ENCODE measurements around the gene SNX6. TPM values are rescaled to one million over a fixed set of nuclear protein-coding genes. Genes with fewer than 3 reads are reported as not detected.
"Not testable (repeated sequence)": the region's sequence is repeated elsewhere in the genome, so short reads cannot be mapped to it uniquely, and the experiment has no call there.

The SNX6 gene
- total RNA-seq, 1 experiment from 2014 or later: 69.3 TPM

- not testable (repeated sequence) for H2AFZ ChIP-seq (ENCODE audit: low read length); H2BK12ac ChIP-seq (ENCODE audit: insufficient read length, low read depth, low read length); H3K4me2 ChIP-seq (ENCODE audit: insufficient read depth, insufficient read length, low read length); H3T11ph ChIP-seq (ENCODE audit: low read length); H3K4me1 ChIP-seq (ENCODE audit: insufficient read depth, low read length); H3K27me3 Mint-ChIP-seq (ENCODE audit: low read depth); H4K8ac ChIP-seq (replicated peaks; ENCODE audit: insufficient read length, low read depth, low read length); DNase-seq; H2BK15ac ChIP-seq (ENCODE audit: low read depth, low read length); H3K27ac ChIP-seq (ENCODE audit: insufficient read length, low read depth, low read length); H2BK5ac ChIP-seq (ENCODE audit: insufficient read length, low read length); H3K23me2 ChIP-seq (ENCODE audit: insufficient read length, low read depth, low read length, poor library complexity, severe bottlenecking); H3K56ac ChIP-seq (ENCODE audit: insufficient read length, low read depth, low read length); H3K23ac ChIP-seq (ENCODE audit: insufficient read length, low read depth, low read length); H4K20me1 ChIP-seq (ENCODE audit: control insufficient read depth, insufficient read depth, insufficient read length); H3K79me1 ChIP-seq (ENCODE audit: insufficient read depth, low read depth, low read length, poor library complexity, severe bottlenecking); H3K4me3 Mint-ChIP-seq; H2BK20ac ChIP-seq (ENCODE audit: low read depth, low read length, poor library complexity, severe bottlenecking); H3K36me3 Mint-ChIP-seq (ENCODE audit: insufficient read depth in 1 of 3, low read depth in 3 of 3); H3K27me3 ChIP-seq (ENCODE audit: insufficient read depth, low read length); H4K5ac ChIP-seq (ENCODE audit: insufficient read length, low read depth, low read length); H3K79me2 ChIP-seq (ENCODE audit: insufficient read depth, low read length); H3K18ac ChIP-seq (ENCODE audit: insufficient read length, low read depth, low read length); H3K9me3 Mint-ChIP-seq; H2BK120ac ChIP-seq (ENCODE audit: low read depth, low read length, poor library complexity, severe bottlenecking); H4K91ac ChIP-seq (ENCODE audit: insufficient read length, low read depth, low read length); H3K27ac Mint-ChIP-seq; H2AK5ac ChIP-seq (ENCODE audit: insufficient read length, low read length); H3K4ac ChIP-seq (ENCODE audit: low read depth, low read length); H3K14ac ChIP-seq (ENCODE audit: insufficient read depth, low read length); H3K9ac ChIP-seq (ENCODE audit: extremely low read depth, insufficient read length, low read length); H3K9me3 ChIP-seq (ENCODE audit: control insufficient read depth, low read depth, low read length)
- peaks cover 9 to 10% of the 10 kb centered on the region in 2 experiments for H3K4me1 Mint-ChIP-seq
- no CpG with 5 or more reads among the region's 35 CpGs for WGBS (ENCODE audit: extremely low coverage, insufficient read length, low lambda C conversion rate)
These were observed 73.5 kb downstream of the SNX6 start for GRCh38 chr14:34556498-34556829.

- H3K27ac ChIP-seq (ENCODE audit: insufficient read length, low read depth, low read length); H3K9ac ChIP-seq (ENCODE audit: extremely low read depth, insufficient read length, low read length); H3K27me3 ChIP-seq (ENCODE audit: insufficient read depth, low read length); H3K4me1 ChIP-seq (ENCODE audit: insufficient read depth, low read length); H3K9me3 Mint-ChIP-seq; H3K4ac ChIP-seq (ENCODE audit: low read depth, low read length); H3K79me2 ChIP-seq (ENCODE audit: insufficient read depth, low read length); H3K14ac ChIP-seq (ENCODE audit: insufficient read depth, low read length); H4K8ac ChIP-seq (replicated peaks; ENCODE audit: insufficient read length, low read depth, low read length); H3K27ac Mint-ChIP-seq; H4K5ac ChIP-seq (ENCODE audit: insufficient read length, low read depth, low read length); H3T11ph ChIP-seq (ENCODE audit: low read length); H3K79me1 ChIP-seq (ENCODE audit: insufficient read depth, low read depth, low read length, poor library complexity, severe bottlenecking); H3K27me3 Mint-ChIP-seq (ENCODE audit: low read depth); H3K36me3 Mint-ChIP-seq (ENCODE audit: insufficient read depth in 1 of 3, low read depth in 3 of 3); H4K20me1 ChIP-seq (ENCODE audit: control insufficient read depth, insufficient read depth, insufficient read length); H2BK20ac ChIP-seq (ENCODE audit: low read depth, low read length, poor library complexity, severe bottlenecking); H3K4me2 ChIP-seq (ENCODE audit: insufficient read depth, insufficient read length, low read length); H3K23ac ChIP-seq (ENCODE audit: insufficient read length, low read depth, low read length); H3K4me3 Mint-ChIP-seq; DNase-seq; H3K18ac ChIP-seq (ENCODE audit: insufficient read length, low read depth, low read length); H3K56ac ChIP-seq (ENCODE audit: insufficient read length, low read depth, low read length); H4K91ac ChIP-seq (ENCODE audit: insufficient read length, low read depth, low read length); H2BK5ac ChIP-seq (ENCODE audit: insufficient read length, low read length); H3K23me2 ChIP-seq (ENCODE audit: insufficient read length, low read depth, low read length, poor library complexity, severe bottlenecking); H2BK15ac ChIP-seq (ENCODE audit: low read depth, low read length); H2BK12ac ChIP-seq (ENCODE audit: insufficient read length, low read depth, low read length); H2AK5ac ChIP-seq (ENCODE audit: insufficient read length, low read length); H3K9me3 ChIP-seq (ENCODE audit: control insufficient read depth, low read depth, low read length); H2AFZ ChIP-seq (ENCODE audit: low read length); H2BK120ac ChIP-seq (ENCODE audit: low read depth, low read length, poor library complexity, severe bottlenecking): not testable (repeated sequence)
- no CpG with 5 or more reads among the region's 49 CpGs for WGBS (ENCODE audit: extremely low coverage, insufficient read length, low lambda C conversion rate)
- H3K4me1 Mint-ChIP-seq: peaks cover 9 to 10% of the 10 kb centered on the region in 2 experiments
These were observed 74.1 kb downstream of the SNX6 start for GRCh38 chr14:34555583-34556497.

All from H9 (cell line).